OCI-LY7 (cell line): ENCODE data around the gene SYT7.

Experiments used
- CTCF ChIP-seq: fragments of 200-600 bp; sonication (generic); conservative IDR thresholded peaks from 2 replicates; pipeline ENCODE4 v1.5.1; 2014; ENCODE audit warnings: mild to moderate bottlenecking, antibody characterized with exemption, low read length, moderate library complexity, mixed read lengths
- EZH2phosphoT487 ChIP-seq: fragments of 200-600 bp; sonication (generic); IDR thresholded peaks from 2 replicates; pipeline ENCODE4 v1.6.1; 2018; ENCODE audit warnings: low read depth, borderline replicate concordance, mild to moderate bottlenecking, mixed run types, antibody characterized with exemption, low read length, moderate library complexity, mixed read lengths

DNA sequence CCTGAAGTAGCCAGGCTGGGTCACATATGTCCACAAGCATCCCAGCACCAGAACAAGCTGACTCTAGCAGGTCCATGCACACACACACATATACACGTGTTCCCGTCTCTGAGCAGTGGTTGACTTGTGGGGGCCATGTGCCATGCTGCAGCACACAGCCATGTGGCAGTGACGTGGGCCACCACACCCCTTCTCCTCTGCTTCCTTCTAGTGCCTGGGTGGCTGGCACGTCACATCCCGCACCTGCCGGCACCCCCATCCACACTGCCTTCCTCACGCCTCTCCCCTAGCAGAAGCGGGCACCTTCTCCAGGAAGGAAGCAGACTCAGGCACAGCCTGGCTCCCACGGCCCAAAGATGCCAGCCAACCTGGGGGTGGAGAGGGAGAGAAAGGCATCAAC is 9.5 kb downstream of the SYT7 start:
- TF ChIP-seq CTCF = no peak
- TF ChIP-seq EZH2phosphoT487 = no peak
